MM.1S (cell line): Measurements from ENCODE around the gene SUOX.

ENCODE experiments used
- DNase-seq: peaks from one replicate; pipeline ENCODE4 v3.0.0-alpha.2; 2015
- H2AFZ ChIP-seq: fragments of 300-600 bp; sonication (generic); 2 replicates; pipeline ENCODE4 v1.6.0; 2016; ENCODE audit warnings: antibody characterized with exemption, low read length
- H3F3A ChIP-seq: fragments of 300-600 bp; sonication (generic); 2 replicates; pipeline ENCODE4 v1.6.1; 2016; ENCODE audit warnings: mild to moderate bottlenecking, antibody characterized with exemption, low read length, moderate library complexity, mixed read lengths; ENCODE audit not compliant: insufficient read depth
- H3K27ac ChIP-seq: fragments of 300-600 bp; sonication (generic); 2 replicates; pipeline ENCODE4 v1.5.1; 2016; ENCODE audit warnings: mild to moderate bottlenecking, low read length
- H3K27me3 ChIP-seq: fragments of 300-600 bp; sonication (generic); replicated peaks from 2 replicates; pipeline ENCODE4 v1.6.0; 2016; ENCODE audit warnings: low read length; ENCODE audit not compliant: insufficient read depth
- H3K36me3 ChIP-seq: fragments of 300-600 bp; sonication (generic); replicated peaks from 2 replicates; pipeline ENCODE4 v1.6.1; 2016; ENCODE audit warnings: mild to moderate bottlenecking, low read length, mixed read lengths; ENCODE audit not compliant: insufficient read depth
- H3K4me1 ChIP-seq: fragments of 300-600 bp; sonication (generic); 2 replicates; pipeline ENCODE4 v1.6.1; 2016; ENCODE audit warnings: low read length, mixed read lengths
- H3K4me2 ChIP-seq: fragments of 300-600 bp; sonication (generic); 2 replicates; pipeline ENCODE4 v1.6.0; 2016; ENCODE audit warnings: low read depth, low read length
- H3K4me3 ChIP-seq: fragments of 300-600 bp; sonication (generic); 2 replicates; pipeline ENCODE4 v1.5.1; 2016; ENCODE audit warnings: low read length, mixed read lengths
- H3K79me2 ChIP-seq: fragments of 300-600 bp; sonication (generic); 2 replicates; pipeline ENCODE4 v1.6.1; 2016; ENCODE audit warnings: mixed run types, low read length, mixed read lengths
- H3K9ac ChIP-seq: fragments of 300-600 bp; sonication (generic); 2 replicates; pipeline ENCODE4 v1.6.1; 2016; ENCODE audit warnings: low read length, mixed read lengths
- H3K9me2 ChIP-seq: fragments of 300-600 bp; sonication (generic); replicated peaks from 2 replicates; pipeline ENCODE4 v1.6.1; 2016; ENCODE audit warnings: mild to moderate bottlenecking, low read length, mixed read lengths; ENCODE audit not compliant: insufficient read depth
- H3K9me3 ChIP-seq: fragments of 300-600 bp; sonication (generic); replicated peaks from 2 replicates; pipeline ENCODE4 v1.6.1; 2016; ENCODE audit warnings: mild to moderate bottlenecking, low read length, mixed read lengths; ENCODE audit not compliant: insufficient read depth
- H4K20me1 ChIP-seq: fragments of 300-600 bp; sonication (generic); 2 replicates; pipeline ENCODE4 v1.6.1; 2016; ENCODE audit warnings: mild to moderate bottlenecking, low read length, moderate library complexity, mixed read lengths; ENCODE audit not compliant: insufficient read depth
- CTCF ChIP-seq: fragments of 300-600 bp; sonication (generic); IDR thresholded peaks from 2 replicates; pipeline ENCODE4 v1.5.1; 2016; ENCODE audit warnings: antibody characterized with exemption, low read length, mixed read lengths
- EZH2 ChIP-seq: fragments of 300-600 bp; sonication (generic); optimal IDR thresholded peaks from 2 replicates; pipeline ENCODE3; 2017; ENCODE audit warnings: low read depth, mild to moderate bottlenecking, antibody characterized with exemption, low read length, mixed read lengths
- EZH2phosphoT487 ChIP-seq: fragments of 300-600 bp; sonication (generic); IDR thresholded peaks from 2 replicates; pipeline ENCODE4 v1.6.1; 2018; ENCODE audit warnings: antibody characterized with exemption, low read length

The SUOX gene

GRCh38 chr12:56037161-56037560 lies 40.1 kb downstream of the SUOX start:
- H3F3A ChIP-seq: peaks cover 4% of the 10 kb centered on the region; the same call in 1 of the 2 replicates
- no peak overlapping the region for H3K27ac ChIP-seq
- H3K4me1 ChIP-seq: no peaks in the 10 kb centered on the region
- no peaks in the 10 kb centered on the region for H3K9me3 ChIP-seq
- TF ChIP-seq CTCF: no peak
- TF ChIP-seq EZH2phosphoT487: no peak
- TF ChIP-seq EZH2: no peak
- H4K20me1 ChIP-seq: no peaks in the 10 kb centered on the region
- no peaks in the 10 kb centered on the region for H3K9me2 ChIP-seq
- H3K9ac ChIP-seq: no peak overlapping the region
- no peaks in the 10 kb centered on the region for H3K27me3 ChIP-seq
- H2AFZ ChIP-seq: no peak overlapping the region
- H3K36me3 ChIP-seq: no peaks in the 10 kb centered on the region
- no peak overlapping the region for H3K4me3 ChIP-seq
- no peak for DNase-seq
- H3K4me2 ChIP-seq: no peak overlapping the region
- H3K79me2 ChIP-seq: peaks cover 4% of the 10 kb centered on the region

- peaks cover 4% of the 10 kb centered on the region; the same call in 1 of the 2 replicates for H3K36me3 ChIP-seq
- H3K9me2 ChIP-seq: no peaks in the 10 kb centered on the region
- TF ChIP-seq EZH2 (no peak), EZH2phosphoT487 (no peak), CTCF (no peak)
- H2AFZ ChIP-seq: no peak overlapping the region
- H3K4me1 ChIP-seq: peaks cover 3% of the 10 kb centered on the region; the same call in 1 of the 2 replicates
- H3F3A ChIP-seq: peaks cover 9% of the 10 kb centered on the region
- DNase-seq: no peak
- no peaks in the 10 kb centered on the region for H4K20me1 ChIP-seq
- H3K9ac ChIP-seq: no peak overlapping the region
- no peaks in the 10 kb centered on the region for H3K27me3 ChIP-seq
- no peaks in the 10 kb centered on the region for H3K9me3 ChIP-seq
- peaks cover 14% of the 10 kb centered on the region for H3K79me2 ChIP-seq
- H3K27ac ChIP-seq: no peak overlapping the region
- no peak overlapping the region for H3K4me3 ChIP-seq
- H3K4me2 ChIP-seq: no peak overlapping the region
These were observed 41.1 kb downstream of the SUOX start for GRCh38 chr12:56038022-56038655.

GRCh38 chr12:56040151-56040550 lies 43.1 kb downstream of the SUOX start:
- Histone ChIP-seq H4K20me1 (no peaks in the 10 kb centered on the region), H3K9me3 (no peaks in the 10 kb centered on the region), H3K36me3 (peaks cover 4% of the 10 kb centered on the region; the same call in 1 of the 2 replicates), H3K4me2 (no peak overlapping the region), H2AFZ (no peak overlapping the region), H3K9me2 (no peaks in the 10 kb centered on the region), H3K27ac (no peak overlapping the region), H3F3A (peaks cover 20% of the 10 kb centered on the region), H3K27me3 (no peaks in the 10 kb centered on the region), H3K4me1 (peaks cover 3% of the 10 kb centered on the region; the same call in 1 of the 2 replicates), H3K4me3 (no peak overlapping the region), H3K9ac (no peak overlapping the region), H3K79me2 (peaks cover 20% of the 10 kb centered on the region)
- no peak for DNase-seq
- TF ChIP-seq EZH2phosphoT487 (no peak), EZH2 (no peak), CTCF (no peak)
